DND-41 (cell line): ENCODE data around the gene KIAA1549.
A peak's percentile ranks its signal among the peaks of the same experiment; 100 is the strongest.

Experiments
- ATAC-seq: fragments of 200-7000 bp; cut with Tn5 transposase; 3 replicates; pipeline ENCODE4 v1.9.1; 2021; ENCODE audit warnings: low read depth; ENCODE audit not compliant: insufficient read depth
- DNase-seq: peaks from one replicate; pipeline ENCODE4 v3.0.0-alpha.2; 2020
- H2AFZ ChIP-seq: 2 replicates; pipeline ENCODE4 v1.6.0; 2012; ENCODE audit warnings: low read depth, low read length
- H3K27ac ChIP-seq: 2 replicates; pipeline ENCODE4 v1.5.1; 2012; ENCODE audit warnings: low read length, inconsistent platforms
- H3K27me3 ChIP-seq: fragments of 200-600 bp; sonication (generic); 2 replicates; pipeline ENCODE4 v1.6.0; 2012; ENCODE audit warnings: low read length, mild to moderate bottlenecking, inconsistent platforms; ENCODE audit not compliant: insufficient read depth, poor library complexity
- H3K36me3 ChIP-seq: 2 replicates; pipeline ENCODE4 v1.5.1; 2012; ENCODE audit warnings: low read length, inconsistent platforms; ENCODE audit not compliant: insufficient read depth
- H3K4me1 ChIP-seq: 2 replicates; pipeline ENCODE4 v1.5.1; 2012; ENCODE audit warnings: mild to moderate bottlenecking, low read length; ENCODE audit not compliant: insufficient read depth
- H3K4me2 ChIP-seq: 2 replicates; pipeline ENCODE4 v1.6.0; 2012; ENCODE audit warnings: mild to moderate bottlenecking, moderate library complexity, low read length, inconsistent platforms; ENCODE audit not compliant: insufficient read depth
- H3K4me3 ChIP-seq, 2 experiments: fragments of 200-600 bp in 1 of 2; shearing (Covaris generic) in 1 of 2; 2 replicates each; pipeline ENCODE4 v1.5.1; 2012 to 2016; ENCODE audit warnings: inconsistent platforms in 2 of 2, low read length in 2 of 2, mild to moderate bottlenecking in 2 of 2, low read depth in 1 of 2, moderate library complexity in 1 of 2
- H3K79me2 ChIP-seq: 2 replicates; pipeline ENCODE4 v1.6.0; 2012; ENCODE audit warnings: low read length, inconsistent platforms; ENCODE audit not compliant: insufficient read depth
- H3K9ac ChIP-seq: 2 replicates; pipeline ENCODE4 v1.6.0; 2012; ENCODE audit warnings: low read depth, mild to moderate bottlenecking, inconsistent platforms, low read length, moderate library complexity
- H3K9me3 ChIP-seq: 2 replicates; pipeline ENCODE4 v1.5.1; 2012; ENCODE audit warnings: low read length, moderate library complexity, mild to moderate bottlenecking, inconsistent platforms; ENCODE audit not compliant: insufficient read depth, severe bottlenecking
- H4K20me1 ChIP-seq: 2 replicates; pipeline ENCODE4 v1.6.0; 2012; ENCODE audit warnings: low read length; ENCODE audit not compliant: insufficient read depth
- EZH2 ChIP-seq: IDR thresholded peaks from 3 replicates; pipeline ENCODE4 v1.6.1; 2012; ENCODE audit warnings: borderline replicate concordance, low read depth, mild to moderate bottlenecking, moderate library complexity, low read length, inconsistent platforms; ENCODE audit not compliant: severe bottlenecking
- TF ChIP-seq, protein P1 (sequence below): IDR thresholded peaks from 2 replicates; pipeline ENCODE4 v1.5.1; 2012; ENCODE audit warnings: borderline replicate concordance, low read length, moderate library complexity, mild to moderate bottlenecking; ENCODE audit not compliant: poor library complexity, severe bottlenecking; ENCODE audit errors: extremely low read depth

Gene KIAA1549

DNA sequence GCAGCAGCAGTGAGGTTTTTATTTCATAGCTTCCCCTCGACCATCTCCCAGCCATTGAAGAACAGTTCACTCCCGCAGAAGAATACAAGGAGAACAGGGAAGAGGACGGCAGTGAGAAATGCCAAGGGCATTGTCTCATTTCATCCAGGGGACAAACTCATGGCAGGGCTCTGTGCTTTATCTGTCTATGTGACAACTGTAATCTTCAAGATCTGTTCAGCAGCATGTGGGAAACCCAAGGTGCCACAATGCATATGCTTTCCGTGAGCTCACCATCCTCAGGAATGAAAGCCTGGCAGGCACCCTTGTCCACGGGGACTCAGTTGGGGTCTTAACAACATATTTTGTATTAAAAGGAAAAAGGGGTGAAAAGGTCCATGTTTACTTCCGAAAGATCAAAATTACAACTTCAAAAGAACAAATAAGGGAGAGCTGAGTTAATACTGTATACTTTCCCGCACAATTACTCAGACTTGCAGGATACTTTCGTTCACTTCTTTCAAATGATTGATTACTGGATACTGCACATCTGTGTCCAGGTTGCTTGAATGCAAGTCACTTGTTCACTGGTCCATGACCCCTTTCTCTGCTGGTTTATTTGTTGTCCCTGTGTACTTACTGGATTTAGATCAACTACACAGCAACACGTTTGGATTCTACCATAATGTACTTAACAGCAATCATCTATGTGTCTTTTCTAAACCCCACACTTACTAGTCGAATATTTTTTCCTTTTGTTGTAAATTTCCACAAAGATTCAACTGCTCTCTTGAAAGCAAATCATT, 93.1 kb downstream of the KIAA1549 start:
- H3K4me2 ChIP-seq, result no peak overlapping the region
- H4K20me1 ChIP-seq, result no peaks in the 10 kb centered on the region
- H2AFZ ChIP-seq, result no peak overlapping the region
- DNase-seq (no peak), ATAC-seq (no peak)
- H3K27ac ChIP-seq, result no peak overlapping the region
- H3K9me3 ChIP-seq, result no peaks in the 10 kb centered on the region
- no peaks in the 10 kb centered on the region for H3K27me3 ChIP-seq
- H3K36me3 ChIP-seq, result no peaks in the 10 kb centered on the region
- peaks cover 12% of the 10 kb centered on the region for H3K4me1 ChIP-seq
- no peak for TF ChIP-seq EZH2
- TF ChIP-seq, protein P1, sequence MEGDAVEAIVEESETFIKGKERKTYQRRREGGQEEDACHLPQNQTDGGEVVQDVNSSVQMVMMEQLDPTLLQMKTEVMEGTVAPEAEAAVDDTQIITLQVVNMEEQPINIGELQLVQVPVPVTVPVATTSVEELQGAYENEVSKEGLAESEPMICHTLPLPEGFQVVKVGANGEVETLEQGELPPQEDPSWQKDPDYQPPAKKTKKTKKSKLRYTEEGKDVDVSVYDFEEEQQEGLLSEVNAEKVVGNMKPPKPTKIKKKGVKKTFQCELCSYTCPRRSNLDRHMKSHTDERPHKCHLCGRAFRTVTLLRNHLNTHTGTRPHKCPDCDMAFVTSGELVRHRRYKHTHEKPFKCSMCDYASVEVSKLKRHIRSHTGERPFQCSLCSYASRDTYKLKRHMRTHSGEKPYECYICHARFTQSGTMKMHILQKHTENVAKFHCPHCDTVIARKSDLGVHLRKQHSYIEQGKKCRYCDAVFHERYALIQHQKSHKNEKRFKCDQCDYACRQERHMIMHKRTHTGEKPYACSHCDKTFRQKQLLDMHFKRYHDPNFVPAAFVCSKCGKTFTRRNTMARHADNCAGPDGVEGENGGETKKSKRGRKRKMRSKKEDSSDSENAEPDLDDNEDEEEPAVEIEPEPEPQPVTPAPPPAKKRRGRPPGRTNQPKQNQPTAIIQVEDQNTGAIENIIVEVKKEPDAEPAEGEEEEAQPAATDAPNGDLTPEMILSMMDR, result no peak
- no peak overlapping the region for H3K9ac ChIP-seq
- no peak overlapping the region for H3K4me3 ChIP-seq
- H3K79me2 ChIP-seq, result no peaks in the 10 kb centered on the region

GRCh38 chr7:138887085-138887710, 94.0 kb downstream of the KIAA1549 start:
- TF ChIP-seq, protein P1, result no peak
- no peak for TF ChIP-seq EZH2
- peaks cover 12% of the 10 kb centered on the region for H3K4me1 ChIP-seq
- no peak overlapping the region for H3K4me3 ChIP-seq
- ATAC-seq (no peak), DNase-seq (no peak)
- H3K9me3 ChIP-seq, result no peaks in the 10 kb centered on the region
- no peaks in the 10 kb centered on the region for H3K36me3 ChIP-seq
- H2AFZ ChIP-seq, result 0 out of 2 replicates have a peak overlapping the region, but pooled peaks have one; percentile 43
- H3K79me2 ChIP-seq, result no peaks in the 10 kb centered on the region
- peak overlapping the region; percentile 43; the same call in 1 of the 2 replicates for H3K4me2 ChIP-seq
- no peaks in the 10 kb centered on the region for H4K20me1 ChIP-seq
- no peaks in the 10 kb centered on the region for H3K27me3 ChIP-seq
- peak overlapping the region; percentile 64; the same call in 1 of the 2 replicates for H3K27ac ChIP-seq
- no peak overlapping the region for H3K9ac ChIP-seq

- Histone ChIP-seq H4K20me1 (no peaks in the 10 kb centered on the region), H3K4me2 (peak overlapping the region; percentile 43; the same call in 1 of the 2 replicates)
These were observed 94.7 kb downstream of the KIAA1549 start for GRCh38 chr7:138886501-138886917.

More at GRCh38 chr7:138886501-138886917, 94.7 kb downstream of the KIAA1549 start:
- Histone ChIP-seq H2AFZ (peak overlapping the region; percentile 75), H3K4me1 (peaks cover 12% of the 10 kb centered on the region), H3K79me2 (no peaks in the 10 kb centered on the region), H3K9me3 (no peaks in the 10 kb centered on the region), H3K9ac (0 out of 2 replicates have a peak overlapping the region, but pooled peaks have one; percentile 23), H3K4me3 (no peak overlapping the region), H3K36me3 (no peaks in the 10 kb centered on the region), H3K27ac (peak overlapping the region; percentile 66), H3K27me3 (no peaks in the 10 kb centered on the region)
- DNase-seq (peak; percentile 65), ATAC-seq (peak; percentile 96)
- TF ChIP-seq, protein P1, result peak; percentile 83
- TF ChIP-seq EZH2, result no peak
